Smooth muscle cell (in vitro differentiated cells): Measurements from ENCODE around the gene CAPN10. TPM values are rescaled to one million over a fixed set of nuclear protein-coding genes. Genes with fewer than 3 reads are reported as not detected.

Experiments
- DNase-seq: peaks from one replicate; lab custom pipeline; 2025; ENCODE audit not compliant: unreplicated experiment; lab: John Stamatoyannopoulos, UW
- H2AFZ ChIP-seq: fragments of 200-600 bp; sonication (generic); 2 replicates; pipeline ENCODE4 v1.6.0; 2016; ENCODE audit warnings: antibody characterized with exemption, low read depth, mild to moderate bottlenecking
- H3F3A ChIP-seq: fragments of 200-600 bp; sonication (generic); 2 replicates; pipeline ENCODE4 v1.6.0; 2017; ENCODE audit warnings: antibody characterized with exemption, low read depth
- H3K27ac ChIP-seq: fragments of 200-600 bp; sonication (generic); 2 replicates; pipeline ENCODE4 v1.5.1; 2016; ENCODE audit warnings: low read depth, mild to moderate bottlenecking
- H3K27me3 ChIP-seq: fragments of 200-600 bp; sonication (generic); 2 replicates; pipeline ENCODE4 v1.6.1; 2016; ENCODE audit warnings: low read depth, mild to moderate bottlenecking
- H3K36me3 ChIP-seq: fragments of 200-600 bp; sonication (generic); 2 replicates; pipeline ENCODE4 v1.5.1; 2016; ENCODE audit warnings: low read depth
- H3K4me1 ChIP-seq: fragments of 200-600 bp; sonication (generic); 2 replicates; pipeline ENCODE4 v1.5.1; 2016; ENCODE audit warnings: low read depth
- H3K4me2 ChIP-seq: fragments of 200-600 bp; sonication (generic); 2 replicates; pipeline ENCODE4 v1.6.0; 2016; ENCODE audit warnings: mild to moderate bottlenecking
- H3K4me3 ChIP-seq: fragments of 200-600 bp; sonication (generic); 2 replicates; pipeline ENCODE4 v1.5.1; 2016; ENCODE audit warnings: mild to moderate bottlenecking
- H3K79me2 ChIP-seq: fragments of 200-600 bp; sonication (generic); 2 replicates; pipeline ENCODE4 v1.6.0; 2016; ENCODE audit warnings: low read depth, mild to moderate bottlenecking
- H3K9ac ChIP-seq: fragments of 200-600 bp; sonication (generic); 2 replicates; pipeline ENCODE4 v1.6.0; 2016; ENCODE audit warnings: low read depth
- H3K9me3 ChIP-seq: fragments of 200-600 bp; sonication (generic); replicated peaks from 2 replicates; pipeline ENCODE4 v1.5.1; 2016; ENCODE audit warnings: low read depth
- H4K20me1 ChIP-seq: fragments of 200-600 bp; sonication (generic); 2 replicates; pipeline ENCODE4 v1.6.0; 2016; ENCODE audit warnings: low read depth
- CTCF ChIP-seq: fragments of 200-600 bp; sonication (generic); IDR thresholded peaks from 2 replicates; pipeline ENCODE4 v1.5.1; 2017; ENCODE audit warnings: borderline replicate concordance, mild to moderate bottlenecking, antibody characterized with exemption; ENCODE audit not compliant: insufficient read depth, poor library complexity, severe bottlenecking
- WGBS: methylation state at CpG from one replicate; pipeline ENCODE4 v1.1.7; 2016; ENCODE audit warnings: low lambda C conversion rate; 5-methylcytosine and 5-hydroxymethylcytosine counted together
- polyA plus RNA-seq: library from polyadenylated mRNA; unstranded; fragments of >200 nt; fragmentation: Nextera tagmentation; extraction: Ambion mirVana; gene quantifications from 2 replicates; pipeline ENCODE4 v1.2.1, GENCODE V29; 2016
- total RNA-seq: library from RNA; depleted of rRNA; stranded (reverse); fragments of >200 nt; gene quantifications from 2 replicates; pipeline ENCODE4 v1.2.3, GENCODE V29; 2014

Gene CAPN10
- total and polyA plus RNA-seq, 2 experiments from 2014 or later, result 6.6 to 17.0 TPM

DNA sequence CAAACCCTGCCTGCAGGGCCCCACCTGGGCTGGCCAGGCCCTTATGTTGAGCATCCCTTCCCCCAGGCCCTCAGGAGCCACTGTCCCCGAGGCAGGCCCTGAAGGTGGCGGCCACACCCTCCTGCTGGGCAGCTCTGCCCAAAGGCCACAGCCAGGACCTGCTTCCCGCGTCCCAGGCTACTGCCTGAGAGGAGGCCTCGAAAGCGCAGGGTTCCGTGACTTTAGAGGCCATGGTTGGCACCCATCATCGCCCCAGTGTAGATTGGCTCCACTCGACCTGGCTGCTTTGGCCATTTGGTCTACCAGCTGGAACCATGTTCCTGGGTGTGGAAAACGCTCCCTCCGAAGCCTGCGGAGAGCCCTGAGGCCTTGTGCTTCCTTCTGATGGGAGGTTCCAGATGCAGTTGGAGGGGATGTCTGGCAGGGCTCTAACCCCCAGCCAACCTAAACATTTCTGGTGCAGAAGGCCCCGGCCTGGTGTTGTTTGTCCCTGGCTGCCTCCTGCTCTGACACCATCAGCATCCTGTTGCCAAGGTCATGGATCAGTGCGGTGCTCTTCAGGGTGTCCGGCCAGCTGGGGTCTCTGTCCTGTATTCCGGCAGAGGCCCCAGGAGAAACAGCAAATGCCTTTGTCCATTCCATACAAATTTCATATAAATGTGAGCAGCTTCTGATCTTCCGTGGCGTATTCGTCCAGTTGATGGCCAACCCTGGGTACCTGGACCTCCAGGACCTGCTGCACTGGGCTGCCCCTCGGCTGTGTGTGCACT, 14.7 kb downstream of the CAPN10 start:
- H4K20me1 ChIP-seq, result peaks cover 6% of the 10 kb centered on the region
- H3K4me3 ChIP-seq, result no peak overlapping the region
- no peak overlapping the region for H2AFZ ChIP-seq
- WGBS, result 95% methylated on average over 20 of the region's 20 CpGs
- no peak overlapping the region for H3K27ac ChIP-seq
- H3K4me2 ChIP-seq, result no peak overlapping the region
- no peaks in the 10 kb centered on the region for H3K27me3 ChIP-seq
- no peaks in the 10 kb centered on the region for H3K36me3 ChIP-seq
- H3K9ac ChIP-seq, result no peak overlapping the region
- H3F3A ChIP-seq, result no peaks in the 10 kb centered on the region
- H3K9me3 ChIP-seq, result no peaks in the 10 kb centered on the region
- no peak for TF ChIP-seq CTCF
- no peaks in the 10 kb centered on the region for H3K79me2 ChIP-seq
- DNase-seq, result no peak
- H3K4me1 ChIP-seq, result no peaks in the 10 kb centered on the region

GRCh38 chr2:240601831-240602160, 15.3 kb downstream of the CAPN10 start:
- Histone ChIP-seq H3K4me1 (no peaks in the 10 kb centered on the region), H3K9me3 (no peaks in the 10 kb centered on the region), H3K4me3 (no peak overlapping the region), H3K36me3 (no peaks in the 10 kb centered on the region), H3K27me3 (no peaks in the 10 kb centered on the region), H3F3A (no peaks in the 10 kb centered on the region), H3K27ac (no peak overlapping the region), H3K9ac (no peak overlapping the region), H3K4me2 (no peak overlapping the region), H3K79me2 (no peaks in the 10 kb centered on the region), H2AFZ (no peak overlapping the region), H4K20me1 (peaks cover 3% of the 10 kb centered on the region)
- no peak for DNase-seq
- 96% methylated on average over 11 of the region's 11 CpGs for WGBS
- no peak for TF ChIP-seq CTCF

DNA sequence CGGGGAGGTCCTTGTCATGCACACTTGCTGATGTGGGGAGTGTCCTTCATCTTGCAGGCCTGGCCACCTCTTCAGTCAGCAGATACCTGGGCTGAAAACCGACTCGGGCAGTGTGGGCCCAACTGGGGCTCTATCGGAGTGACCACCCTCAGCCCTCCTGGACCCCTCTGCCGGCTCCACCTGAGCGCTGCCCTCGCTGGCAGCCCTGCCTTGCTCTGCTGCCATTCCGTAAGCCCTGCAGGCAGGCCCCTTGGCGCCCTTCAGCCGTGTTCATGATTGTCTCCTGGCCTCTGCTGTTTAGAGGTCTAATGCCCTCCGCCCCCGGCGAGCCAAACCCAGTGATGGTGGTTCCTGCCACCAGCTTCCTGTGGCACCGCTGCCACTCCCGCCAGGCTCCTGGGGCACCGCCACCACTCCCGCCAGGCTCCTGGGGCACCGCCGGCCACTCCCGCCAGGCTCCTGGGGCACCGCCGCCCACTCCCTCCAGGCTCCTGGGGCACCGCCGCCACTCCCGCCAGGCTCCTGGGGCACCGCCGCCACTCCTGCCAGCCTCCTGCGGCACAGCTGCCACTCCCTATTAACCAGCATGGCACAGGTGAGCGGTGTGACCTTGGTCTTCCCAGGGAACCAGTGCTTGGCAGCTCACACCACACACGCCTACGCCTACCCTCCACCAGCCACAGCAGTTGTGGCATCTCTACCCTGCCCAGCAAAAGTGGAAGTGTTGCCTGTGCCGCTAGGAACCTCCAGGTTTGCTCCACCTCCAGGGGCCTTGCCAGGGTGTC, 15.9 kb downstream of the CAPN10 start:
- Histone ChIP-seq H2AFZ (no peak overlapping the region), H3K9me3 (no peaks in the 10 kb centered on the region), H3K36me3 (no peaks in the 10 kb centered on the region), H3K27ac (no peak overlapping the region), H3K79me2 (no peaks in the 10 kb centered on the region), H4K20me1 (no peaks in the 10 kb centered on the region), H3K4me2 (no peak overlapping the region), H3K27me3 (no peaks in the 10 kb centered on the region), H3K4me1 (no peaks in the 10 kb centered on the region), H3F3A (no peaks in the 10 kb centered on the region), H3K4me3 (no peak overlapping the region), H3K9ac (no peak overlapping the region)
- WGBS, result 96% methylated on average over 30 of the region's 32 CpGs
- TF ChIP-seq CTCF, result no peak
- no peak for DNase-seq
